GM21717 (cell line): ENCODE measurements around the gene MBNL2.

Experiments used
- ATAC-seq: cut with Tn5 transposase; IDR thresholded peaks from one replicate; pipeline ENCODE4 v1.9.1; 2021; ENCODE audit warnings: mild to moderate bottlenecking, moderate library complexity; ENCODE audit not compliant: unreplicated experiment

MBNL2 gene

GRCh38 chr13:97289514-97290298 is 67.6 kb downstream of the MBNL2 start:
- ATAC-seq, result no peak

DNA sequence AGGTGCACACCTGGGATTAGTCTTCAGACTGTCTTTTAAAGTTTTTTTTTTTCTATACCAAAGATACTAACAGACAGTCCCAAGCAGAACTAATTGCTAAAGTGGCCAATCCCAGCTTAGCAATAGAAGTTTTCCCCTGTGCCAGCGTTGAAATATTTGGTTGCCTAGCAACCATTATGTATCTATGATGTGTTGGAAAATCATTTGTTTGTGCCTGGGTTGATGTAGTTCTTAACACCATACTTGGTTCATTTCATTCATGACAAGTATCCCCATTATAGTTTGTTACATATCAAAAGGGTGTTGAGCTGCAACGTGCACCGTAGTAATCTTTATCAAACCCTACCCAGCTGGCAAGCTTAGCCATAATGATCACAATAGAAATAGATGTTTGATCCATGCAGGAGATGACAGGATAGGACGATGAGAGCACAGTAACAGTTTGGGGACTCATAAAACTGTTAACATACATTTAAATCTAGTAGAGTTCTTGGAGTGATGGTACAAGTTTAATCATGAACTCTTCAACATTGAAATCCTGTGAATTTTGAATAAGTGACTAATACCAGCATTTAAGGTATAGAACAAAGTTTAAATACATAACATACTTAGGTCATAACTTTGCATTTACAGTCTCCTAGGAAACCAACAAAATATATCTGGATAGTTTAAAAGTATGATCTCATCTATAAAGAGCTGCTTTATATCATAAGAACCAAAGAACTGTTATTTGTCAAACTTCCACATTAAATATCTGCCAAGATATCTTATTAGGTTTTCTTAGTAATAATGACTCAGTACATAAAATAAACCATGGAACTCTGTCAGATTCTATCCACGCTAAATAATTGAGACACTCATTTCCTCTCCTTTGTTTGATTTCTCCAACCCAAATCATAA is 73.4 kb downstream of the MBNL2 start:
- no peak for ATAC-seq

GRCh38 chr13:97296740-97297139 is 74.6 kb downstream of the MBNL2 start:
- ATAC-seq, result no peak

- no peak for ATAC-seq
Measured at GRCh38 chr13:97298816-97299215, 76.7 kb downstream of the MBNL2 start.

- ATAC-seq, result no peak
Measured at GRCh38 chr13:97300871-97301270, 78.7 kb downstream of the MBNL2 start.

- no peak for ATAC-seq
Measured at GRCh38 chr13:97301382-97302095, 79.4 kb downstream of the MBNL2 start.

DNA sequence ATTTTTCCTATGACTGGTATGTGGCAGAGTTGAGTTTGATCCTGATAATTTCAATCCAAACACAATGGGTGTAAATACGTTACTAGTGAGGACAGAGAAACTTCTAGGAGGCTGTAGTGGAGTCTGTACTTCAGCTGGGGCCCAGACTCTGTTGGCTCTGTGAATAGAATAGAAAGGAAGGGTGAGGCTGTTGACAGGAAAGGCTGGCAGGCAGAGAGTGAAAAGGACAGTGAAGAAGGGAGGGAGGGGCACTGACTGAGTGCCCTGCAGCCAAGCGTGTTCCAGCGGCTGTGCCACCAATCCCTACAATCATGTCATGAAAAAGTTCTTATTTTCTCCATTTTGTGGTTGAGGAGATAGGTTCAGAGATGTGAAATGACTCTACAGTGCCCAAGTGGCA is 80.5 kb downstream of the MBNL2 start:
- ATAC-seq, result no peak

DNA sequence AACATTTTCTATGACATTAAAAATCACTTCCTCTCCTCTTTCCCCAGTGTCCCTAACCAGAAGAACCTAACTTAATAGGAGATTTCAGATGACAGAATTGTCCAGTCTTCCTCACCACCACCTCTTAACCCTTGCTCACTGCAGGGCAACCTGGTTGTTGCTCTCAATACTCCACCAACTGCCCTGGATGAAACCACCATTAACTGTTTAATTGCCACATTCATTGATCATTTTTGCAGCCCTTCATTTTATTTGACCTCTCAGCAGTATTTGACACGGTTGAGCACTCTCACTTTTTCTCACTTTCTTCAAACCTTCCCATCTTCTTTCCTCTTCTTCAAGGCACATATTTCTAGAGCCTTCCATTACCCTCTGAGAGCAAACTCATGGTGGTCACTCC is 84.0 kb downstream of the MBNL2 start:
- no peak for ATAC-seq

- ATAC-seq, result no peak
Measured at GRCh38 chr13:97306645-97307044, 84.5 kb downstream of the MBNL2 start.

- no peak for ATAC-seq
Measured at GRCh38 chr13:97307118-97307881, 85.2 kb downstream of the MBNL2 start.

DNA sequence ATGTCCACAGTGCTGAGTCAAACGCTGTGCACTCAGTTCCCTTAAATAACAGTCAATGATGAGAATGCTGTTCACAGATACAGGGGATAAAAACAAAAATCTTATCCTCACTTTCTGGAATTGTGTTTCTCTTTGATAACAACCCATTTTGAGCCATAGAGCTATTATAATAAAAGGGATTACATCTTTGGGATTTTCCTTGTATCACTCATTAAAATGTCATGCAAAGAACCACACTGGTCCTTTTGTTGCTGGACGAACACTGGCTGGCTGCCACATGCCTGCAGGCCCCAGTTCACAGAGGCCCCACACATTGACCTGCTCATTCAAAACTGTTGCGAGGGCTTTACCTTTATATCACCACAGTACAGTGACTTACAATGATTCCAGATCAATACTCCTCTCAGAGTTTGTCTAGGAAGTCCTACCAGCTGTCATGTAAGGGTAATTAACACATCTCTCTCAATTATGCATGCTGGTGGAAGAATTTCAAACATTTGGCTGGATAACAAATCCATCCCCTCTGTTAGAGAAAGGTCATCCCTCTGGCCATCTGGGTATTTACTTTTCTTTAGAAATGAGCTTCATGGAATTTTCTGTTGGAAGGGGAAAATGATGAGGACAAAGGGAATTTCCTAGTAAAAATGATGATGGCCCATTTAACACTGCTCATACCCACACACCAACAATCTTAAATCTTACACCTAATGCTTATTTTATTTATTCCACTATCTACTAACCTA is 85.9 kb downstream of the MBNL2 start:
- no peak for ATAC-seq

GRCh38 chr13:97308735-97309429 is 86.7 kb downstream of the MBNL2 start:
- no peak for ATAC-seq

GRCh38 chr13:97310809-97311436 is 88.8 kb downstream of the MBNL2 start:
- no peak for ATAC-seq

DNA sequence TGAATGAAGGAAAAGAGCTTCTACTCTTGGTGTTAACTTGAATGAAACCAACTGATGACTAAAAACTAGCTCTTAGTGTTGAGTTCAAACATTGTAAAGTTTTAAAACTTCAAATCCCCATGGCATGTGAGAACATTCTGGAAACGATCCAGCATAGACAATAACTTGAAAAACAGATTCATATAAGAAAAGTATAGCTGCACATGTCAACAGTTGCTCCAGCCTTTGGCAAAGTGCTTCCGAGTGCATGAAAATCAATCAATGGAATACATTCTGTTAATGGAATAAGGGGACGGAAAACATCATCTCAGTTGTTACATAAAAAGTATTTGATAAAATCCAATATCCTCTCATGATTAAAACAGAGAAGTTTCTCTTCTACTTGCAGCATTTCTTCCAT is 89.8 kb downstream of the MBNL2 start:
- no peak for ATAC-seq

- ATAC-seq, result no peak
Measured at GRCh38 chr13:97313551-97314260, 91.6 kb downstream of the MBNL2 start.

GRCh38 chr13:97316390-97316789 is 94.3 kb downstream of the MBNL2 start:
- ATAC-seq, result no peak

DNA sequence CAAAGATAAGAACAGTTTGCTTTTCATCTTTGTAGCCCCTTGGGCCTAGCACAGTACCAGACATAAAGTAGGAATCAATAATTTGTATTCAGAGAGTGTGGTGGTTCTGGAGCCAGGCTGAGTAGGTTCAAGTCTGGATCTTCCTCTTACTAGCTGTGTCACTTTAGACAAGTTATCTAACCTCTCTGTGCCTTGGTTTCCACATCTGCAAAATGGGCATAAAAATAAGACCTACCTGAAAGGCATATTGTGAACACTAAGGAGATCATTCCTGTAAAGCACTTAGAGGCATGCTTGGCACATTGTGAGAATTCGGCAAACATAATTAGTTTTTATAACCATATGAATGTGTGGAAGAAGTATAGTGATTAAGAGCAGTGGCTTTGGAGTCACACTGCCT is 95.8 kb downstream of the MBNL2 start:
- no peak for ATAC-seq

- ATAC-seq, result no peak
Measured at GRCh38 chr13:97318532-97318931, 96.4 kb downstream of the MBNL2 start.
